Measurements from ENCODE around the gene ACTRT2. TPM values are rescaled to one million over a fixed set of nuclear protein-coding genes. Genes with fewer than 3 reads are reported as not detected.

The ACTRT2 gene
- total RNA-seq, 1 experiment from 2014 or later, result not detected

- no peak for DNase-seq (ENCODE audit: low read depth)
Observed at GRCh38 chr1:3031401-3032221, 10.3 kb downstream of the ACTRT2 start.

DNA sequence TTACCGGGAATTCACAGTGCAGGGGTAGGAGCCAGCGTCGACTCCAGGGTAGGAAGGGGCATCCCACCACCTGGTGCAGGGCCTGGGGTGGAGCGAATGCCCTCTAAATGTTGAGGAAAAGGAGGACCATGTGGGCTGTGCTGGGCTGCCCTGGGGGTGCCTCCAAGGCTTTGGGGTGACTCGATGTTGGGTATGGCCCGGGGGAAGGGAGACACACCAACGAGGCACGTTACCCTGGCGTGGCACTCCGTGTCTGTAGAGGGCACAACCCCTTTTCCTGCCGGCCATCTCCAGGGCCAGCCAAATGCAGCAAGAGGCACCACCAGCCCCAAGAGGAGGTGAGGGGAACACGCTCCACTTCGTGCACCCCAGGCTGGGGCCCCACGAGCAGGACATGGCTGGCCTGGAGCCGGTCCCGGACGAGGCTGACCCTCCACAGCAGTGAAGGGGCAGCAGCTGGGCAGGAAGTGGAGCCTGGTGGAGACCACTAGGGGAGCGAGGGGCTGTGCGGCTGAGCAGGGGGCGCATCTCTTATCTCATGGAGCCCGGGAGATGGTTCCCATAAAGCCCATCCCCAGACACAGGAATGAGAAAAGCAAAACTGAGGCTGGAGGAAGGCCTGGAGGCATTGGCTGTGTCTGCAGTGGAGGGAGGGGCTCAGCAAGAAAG is 11.2 kb downstream of the ACTRT2 start:
- DNase-seq (ENCODE audit: low read depth), result no peak

DNA sequence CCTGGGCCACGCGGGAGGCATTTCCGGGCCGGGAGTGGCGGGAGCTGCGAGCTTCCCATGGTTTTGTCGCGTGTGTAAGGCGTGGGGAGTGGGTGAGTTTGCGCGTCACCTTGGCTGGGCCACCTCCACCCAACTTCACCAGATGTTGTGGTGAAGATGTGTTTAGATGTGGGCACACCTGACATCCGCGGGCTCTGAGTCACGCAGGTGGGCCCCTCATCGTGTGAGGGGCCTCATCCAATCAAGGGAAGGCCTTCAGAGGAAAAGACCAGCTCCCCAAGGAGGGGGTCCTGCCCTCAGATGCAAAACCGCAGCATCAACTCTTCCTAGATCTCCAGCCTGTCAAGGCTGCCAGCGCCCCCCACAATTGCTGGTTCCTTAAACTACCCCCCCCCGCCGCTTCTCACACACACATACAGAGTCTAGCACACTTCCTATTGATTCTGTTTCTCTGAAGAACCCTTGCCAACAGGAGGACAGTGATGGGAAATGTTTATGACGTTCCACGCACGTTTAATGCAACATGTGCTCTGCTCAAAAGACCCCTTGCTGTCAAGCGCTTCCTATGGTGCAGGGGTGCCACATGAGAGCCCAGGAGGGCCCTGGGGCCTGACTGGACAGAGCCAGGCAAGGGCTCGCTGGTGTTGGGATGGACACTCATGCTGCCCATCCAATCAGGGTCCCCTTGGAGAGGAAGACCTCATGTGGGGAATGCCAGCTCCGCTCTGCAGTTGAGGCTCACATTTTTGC is 11.9 kb downstream of the ACTRT2 start:
- no peak for DNase-seq (ENCODE audit: low read depth)

- DNase-seq (ENCODE audit: low read depth), result no peak
Observed at GRCh38 chr1:3033790-3034090, 12.5 kb downstream of the ACTRT2 start.

DNA sequence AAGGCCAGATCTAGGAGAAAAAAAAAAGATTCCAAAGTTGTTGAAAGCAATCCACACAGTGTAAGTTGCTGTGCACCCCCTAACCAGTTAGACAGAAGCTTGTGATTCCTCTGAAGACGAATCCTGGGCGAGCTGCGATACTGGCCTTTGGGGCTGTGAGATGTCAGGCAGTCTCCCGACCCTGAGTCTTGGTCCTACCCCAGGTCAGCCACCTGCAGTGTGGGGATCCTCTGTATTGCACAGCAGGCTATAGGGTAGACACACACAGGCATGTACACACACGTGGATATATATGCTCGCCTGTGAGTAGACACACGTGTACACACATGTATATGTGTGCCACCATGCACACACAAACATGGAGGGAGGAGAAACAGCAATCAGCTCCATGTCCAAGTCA is 12.9 kb downstream of the ACTRT2 start:
- DNase-seq (ENCODE audit: low read depth), result no peak

GRCh38 chr1:3034728-3035562 is 13.7 kb downstream of the ACTRT2 start:
- DNase-seq (ENCODE audit: low read depth), result no peak

GRCh38 chr1:3035563-3036446 is 14.5 kb downstream of the ACTRT2 start:
- no peak for DNase-seq (ENCODE audit: low read depth)

DNA sequence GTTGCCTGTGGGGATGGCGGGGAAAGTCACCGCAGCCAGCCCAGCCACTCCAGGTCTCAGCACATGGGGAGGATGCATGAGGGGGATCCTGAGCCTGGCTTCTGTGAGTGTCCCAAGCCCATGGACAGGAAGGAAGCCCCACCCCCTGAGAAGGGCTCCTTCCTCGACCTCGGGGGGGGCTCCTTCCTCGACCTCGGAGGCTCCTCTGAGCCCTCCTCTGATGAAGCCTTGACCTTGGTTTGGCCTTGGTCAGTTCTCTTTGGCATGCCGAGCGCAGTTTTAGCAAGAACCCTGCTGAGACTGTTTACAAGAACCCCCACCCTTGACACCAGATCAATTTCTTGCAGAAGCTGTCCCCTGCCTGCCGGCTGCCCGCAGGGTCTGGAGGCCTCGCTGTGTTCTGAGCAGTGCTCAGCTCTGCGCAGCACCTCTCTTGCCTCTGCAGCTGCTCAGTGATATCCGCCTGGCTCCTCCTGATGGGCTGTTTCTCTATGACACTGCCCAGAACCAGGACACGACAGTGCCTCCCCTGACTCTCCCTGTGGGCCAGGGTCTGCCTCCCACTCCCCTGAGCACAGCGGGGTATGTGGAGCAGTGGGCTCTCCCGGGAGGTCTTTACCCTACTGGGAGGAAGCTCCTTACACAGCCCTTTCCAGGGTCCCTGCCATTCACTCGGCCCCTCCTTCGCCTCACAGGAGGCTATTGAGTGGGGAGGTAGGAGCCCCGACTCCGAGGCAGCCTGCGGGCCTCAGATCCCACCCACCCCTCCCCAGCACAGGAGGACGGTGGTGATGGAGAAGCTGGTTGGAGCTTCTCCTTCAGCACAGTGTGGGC is 15.4 kb downstream of the ACTRT2 start:
- no peak for DNase-seq (ENCODE audit: low read depth)

- no peak for DNase-seq (ENCODE audit: low read depth)
Observed at GRCh38 chr1:3037281-3038040, 16.2 kb downstream of the ACTRT2 start.

DNA sequence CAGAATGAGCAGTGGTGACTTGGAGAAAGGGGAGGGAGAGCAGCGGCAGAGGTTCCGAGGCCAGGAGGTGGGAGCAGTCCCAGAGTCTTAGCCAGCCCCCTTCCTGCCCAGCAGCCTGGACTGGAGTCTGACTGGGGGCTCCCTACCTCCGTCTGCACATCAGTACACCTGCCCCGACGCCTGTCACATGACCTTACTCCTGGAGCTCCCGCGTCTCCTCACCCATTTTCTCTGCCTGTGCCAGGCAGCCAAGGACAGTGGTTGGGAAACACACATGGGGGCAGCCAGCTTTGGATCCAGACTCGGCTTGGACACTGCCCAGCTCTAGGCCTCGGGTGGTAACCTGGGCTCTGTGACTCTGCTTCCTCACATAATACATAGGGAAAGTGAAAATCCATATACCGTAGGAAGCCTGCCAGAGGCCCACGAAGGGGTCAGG is 16.9 kb downstream of the ACTRT2 start:
- no peak for DNase-seq (ENCODE audit: low read depth)

- no peak for DNase-seq (ENCODE audit: low read depth)
Observed at GRCh38 chr1:3038571-3039181, 17.4 kb downstream of the ACTRT2 start.

GRCh38 chr1:3040004-3040403 is 18.7 kb downstream of the ACTRT2 start:
- DNase-seq (ENCODE audit: low read depth), result no peak

- no peak for DNase-seq (ENCODE audit: low read depth)
Observed at GRCh38 chr1:3042481-3042880, 21.2 kb downstream of the ACTRT2 start.

DNA sequence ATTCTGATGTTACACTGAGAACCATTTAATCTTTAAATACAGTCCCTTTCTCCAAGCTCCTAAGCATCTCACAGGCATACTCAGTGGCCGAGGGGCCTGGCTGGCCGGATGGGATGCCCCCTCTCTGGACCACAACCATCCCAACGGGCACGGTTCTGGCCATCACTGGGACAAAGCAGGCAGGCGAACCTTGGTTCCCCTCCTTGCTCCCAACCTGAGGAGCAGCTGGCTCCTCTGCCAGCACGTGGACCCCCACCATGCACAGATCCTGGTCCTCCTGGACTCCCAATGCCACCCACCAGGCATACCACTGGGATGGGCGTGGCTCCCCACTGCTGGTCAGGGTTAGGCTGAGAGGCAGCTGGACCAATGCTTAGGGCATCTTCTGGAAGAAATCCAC is 27.9 kb downstream of the ACTRT2 start:
- no peak for DNase-seq (ENCODE audit: low read depth)

DNA sequence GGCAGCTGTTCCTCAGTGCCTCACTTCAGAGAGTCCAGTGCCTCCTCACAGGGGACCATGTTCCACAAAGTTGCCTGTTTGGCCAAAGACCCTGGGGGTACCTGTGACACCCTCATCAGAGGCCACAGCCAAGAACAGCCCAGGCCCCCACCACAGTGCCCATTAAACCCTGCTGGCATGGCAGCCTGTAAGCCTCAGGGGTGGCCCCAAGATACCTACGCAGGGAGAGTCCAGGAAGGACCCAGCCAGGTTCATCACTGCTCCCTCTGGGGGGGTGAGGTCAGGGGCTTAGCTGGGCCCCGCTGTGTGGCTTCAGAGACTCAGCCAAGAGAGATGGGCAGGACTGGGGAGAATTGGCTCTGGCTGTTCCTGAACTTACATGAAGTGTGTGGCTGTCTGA is 28.6 kb downstream of the ACTRT2 start:
- no peak for DNase-seq (ENCODE audit: low read depth)

DNA sequence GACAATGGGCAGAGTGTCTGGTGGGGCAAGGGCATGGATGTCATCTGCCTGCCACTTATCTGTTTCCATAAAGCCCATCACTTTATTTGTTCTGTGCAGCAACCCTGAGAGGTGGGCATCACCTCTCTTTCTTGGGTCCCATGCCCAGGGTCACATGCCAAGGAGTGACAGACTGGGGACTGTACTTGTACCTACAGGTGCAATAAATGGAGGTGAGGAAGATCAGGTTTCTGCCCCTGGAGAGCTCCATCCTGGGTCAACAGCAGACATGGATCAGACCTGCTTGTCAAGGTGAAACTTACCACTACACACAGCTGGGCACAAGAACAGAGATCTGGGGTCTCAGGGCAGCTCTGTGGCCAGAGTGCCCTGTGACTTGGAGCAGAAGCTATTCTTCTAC is 29.3 kb downstream of the ACTRT2 start:
- no peak for DNase-seq (ENCODE audit: low read depth)

GRCh38 chr1:3051270-3052268 is 30.3 kb downstream of the ACTRT2 start:
- DNase-seq (ENCODE audit: low read depth), result no peak

Data from Daoy (cell line).